ENCODE data around the gene AIFM2.
"Not testable (repeated sequence)": the region's sequence is repeated elsewhere in the genome, so short reads cannot be mapped to it uniquely, and the experiment has no call there.

Gene AIFM2

DNA sequence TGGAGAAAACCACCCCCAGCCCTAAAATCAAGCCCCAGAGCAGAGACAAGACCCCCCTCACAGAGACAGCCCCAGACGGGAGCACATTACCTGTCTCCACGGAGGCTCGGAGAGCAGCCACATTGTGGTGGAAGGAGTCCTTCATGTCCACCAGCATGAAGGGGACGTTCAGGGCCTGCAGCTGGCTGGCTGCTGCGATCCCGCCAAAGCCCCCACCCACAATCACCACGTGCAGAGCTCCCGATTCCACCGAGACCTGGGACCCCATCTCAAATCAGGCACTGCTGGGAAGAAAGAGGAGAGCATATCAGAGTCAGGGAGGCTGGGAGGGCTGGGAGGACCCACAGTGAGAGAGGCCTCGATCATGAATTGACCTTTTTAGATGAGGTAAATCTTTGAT is 8.8 kb downstream of the AIFM2 start:
- CTCF ChIA-PET = interaction anchor here (1.0 to 3.4 kb wide), 4 partner anchors 7 to 22 kb away, joined by 3 to 16 read pairs (median 7); partner anchors contain the start of gene TYSND1
- Histone ChIP-seq H3K9me3 (ENCODE audit: control extremely low read depth in 1 of 5, control insufficient read depth in 4 of 5, insufficient read depth in 2 of 5, low read depth in 1 of 5, low read length in 4 of 5) (peaks cover 0 to 2% (median 0%) of the 10 kb centered on the region in 5 experiments), H3K4me3 (ENCODE audit: control insufficient read depth in 1 of 7, extremely low read depth in 1 of 7, insufficient read depth in 4 of 7, low read depth in 2 of 7, low read length in 6 of 7) (no peak overlapping the region), H3K36me3 (ENCODE audit: control insufficient read depth in 4 of 4, insufficient read depth in 4 of 4, low read length in 3 of 4) (no peaks in the 10 kb centered on the region), H3K27me3 (replicated peaks in 2 of 5; ENCODE audit: control insufficient read depth in 4 of 5, insufficient read depth in 5 of 5, low read length in 4 of 5) (peaks cover 0 to 5% (median 0%) of the 10 kb centered on the region in 5 experiments), H3K4me1 (ENCODE audit: control extremely low read depth in 1 of 4, control insufficient read depth in 4 of 4, insufficient read depth in 4 of 4, low read length in 3 of 4) (peaks cover 0 to 24% (median 13%) of the 10 kb centered on the region in 4 experiments), H3K27ac (ENCODE audit: insufficient read depth in 1 of 2, low read depth in 1 of 2, low read length in 2 of 2, poor library complexity in 1 of 2, severe bottlenecking in 2 of 2) (no peak overlapping the region)
- DNase-seq = no peak
- POLR2A ChIA-PET = no interaction called here
- WGBS (ENCODE audit: insufficient coverage) = no CpG with 5 or more reads among the region's 10 CpGs

- H3K27ac ChIP-seq (ENCODE audit: insufficient read depth in 1 of 2, low read depth in 1 of 2, low read length in 2 of 2, poor library complexity in 1 of 2, severe bottlenecking in 2 of 2); H3K36me3 ChIP-seq (ENCODE audit: control insufficient read depth in 4 of 4, insufficient read depth in 4 of 4, low read length in 3 of 4); POLR2A ChIA-PET; H3K9me3 ChIP-seq (ENCODE audit: control extremely low read depth in 1 of 5, control insufficient read depth in 4 of 5, insufficient read depth in 2 of 5, low read depth in 1 of 5, low read length in 4 of 5); H3K27me3 ChIP-seq (replicated peaks in 2 of 5; ENCODE audit: control insufficient read depth in 4 of 5, insufficient read depth in 5 of 5, low read length in 4 of 5); H3K4me3 ChIP-seq (ENCODE audit: control insufficient read depth in 1 of 7, extremely low read depth in 1 of 7, insufficient read depth in 4 of 7, low read depth in 2 of 7, low read length in 6 of 7); DNase-seq: not testable (repeated sequence)
- H3K4me1 ChIP-seq (ENCODE audit: control extremely low read depth in 1 of 4, control insufficient read depth in 4 of 4, insufficient read depth in 4 of 4, low read length in 3 of 4) = peaks cover 0 to 24% (median 13%) of the 10 kb centered on the region in 4 experiments
- WGBS (ENCODE audit: insufficient coverage) = 91% methylated on average over 8 of the region's 9 CpGs
- CTCF ChIA-PET = interaction anchor here (1.2 to 3.4 kb wide), 4 partner anchors 10 to 23 kb away, joined by 3 to 16 read pairs (median 8); partner anchors contain the start of gene TYSND1
Measured at GRCh38 chr10:70123166-70123565, 9.5 kb downstream of the AIFM2 start.

GRCh38 chr10:70122742-70123141 is 9.9 kb downstream of the AIFM2 start:
- Histone ChIP-seq H3K9me3 (ENCODE audit: control extremely low read depth in 1 of 5, control insufficient read depth in 4 of 5, insufficient read depth in 2 of 5, low read depth in 1 of 5, low read length in 4 of 5) (peaks cover 0 to 2% (median 0%) of the 10 kb centered on the region in 5 experiments), H3K4me3 (ENCODE audit: control insufficient read depth in 1 of 7, extremely low read depth in 1 of 7, insufficient read depth in 4 of 7, low read depth in 2 of 7, low read length in 6 of 7) (no peak overlapping the region), H3K4me1 (ENCODE audit: control extremely low read depth in 1 of 4, control insufficient read depth in 4 of 4, insufficient read depth in 4 of 4, low read length in 3 of 4) (peaks cover 0 to 24% (median 13%) of the 10 kb centered on the region in 4 experiments), H3K27ac (ENCODE audit: insufficient read depth in 1 of 2, low read depth in 1 of 2, low read length in 2 of 2, poor library complexity in 1 of 2, severe bottlenecking in 2 of 2) (no peak overlapping the region), H3K36me3 (ENCODE audit: control insufficient read depth in 4 of 4, insufficient read depth in 4 of 4, low read length in 3 of 4) (no peaks in the 10 kb centered on the region), H3K27me3 (replicated peaks in 2 of 5; ENCODE audit: control insufficient read depth in 4 of 5, insufficient read depth in 5 of 5, low read length in 4 of 5) (peaks cover 0 to 4% (median 0%) of the 10 kb centered on the region in 5 experiments)
- WGBS (ENCODE audit: insufficient coverage) = 61% methylated on average over 5 of the region's 5 CpGs
- POLR2A ChIA-PET = no interaction called here
- CTCF ChIA-PET = interaction anchor here (0.8 to 3.4 kb wide), 5 partner anchors 9 to 60 kb away, joined by 3 to 16 read pairs (median 6); partner anchors contain the start of gene TYSND1
- DNase-seq = peak; percentile 69 to 89 (median 83)

GRCh38 chr10:70121281-70121949 is 11.2 kb downstream of the AIFM2 start:
- Histone ChIP-seq H3K4me3 (ENCODE audit: control insufficient read depth in 1 of 7, extremely low read depth in 1 of 7, insufficient read depth in 4 of 7, low read depth in 2 of 7, low read length in 6 of 7) (no peak overlapping the region), H3K4me1 (ENCODE audit: control extremely low read depth in 1 of 4, control insufficient read depth in 4 of 4, insufficient read depth in 4 of 4, low read length in 3 of 4) (peaks cover 0 to 19% (median 12%) of the 10 kb centered on the region in 4 experiments), H3K9me3 (ENCODE audit: control extremely low read depth in 1 of 5, control insufficient read depth in 4 of 5, insufficient read depth in 2 of 5, low read depth in 1 of 5, low read length in 4 of 5) (peaks cover 0 to 2% (median 0%) of the 10 kb centered on the region in 5 experiments), H3K27me3 (replicated peaks in 2 of 5; ENCODE audit: control insufficient read depth in 4 of 5, insufficient read depth in 5 of 5, low read length in 4 of 5) (peaks cover 0 to 9% (median 0%) of the 10 kb centered on the region in 5 experiments), H3K36me3 (ENCODE audit: control insufficient read depth in 4 of 4, insufficient read depth in 4 of 4, low read length in 3 of 4) (no peaks in the 10 kb centered on the region), H3K27ac (ENCODE audit: insufficient read depth in 1 of 2, low read depth in 1 of 2, low read length in 2 of 2, poor library complexity in 1 of 2, severe bottlenecking in 2 of 2) (no peak overlapping the region)
- 100% methylated on average over 7 of the region's 11 CpGs for WGBS (ENCODE audit: insufficient coverage)
- ChIA-PET CTCF (interaction anchor here (1.0 to 3.4 kb wide), 4 partner anchors 9 to 27 kb away, joined by 3 to 11 read pairs (median 4); no protein-coding TSS in a partner anchor), POLR2A (no interaction called here)
- no peak for DNase-seq

DNA sequence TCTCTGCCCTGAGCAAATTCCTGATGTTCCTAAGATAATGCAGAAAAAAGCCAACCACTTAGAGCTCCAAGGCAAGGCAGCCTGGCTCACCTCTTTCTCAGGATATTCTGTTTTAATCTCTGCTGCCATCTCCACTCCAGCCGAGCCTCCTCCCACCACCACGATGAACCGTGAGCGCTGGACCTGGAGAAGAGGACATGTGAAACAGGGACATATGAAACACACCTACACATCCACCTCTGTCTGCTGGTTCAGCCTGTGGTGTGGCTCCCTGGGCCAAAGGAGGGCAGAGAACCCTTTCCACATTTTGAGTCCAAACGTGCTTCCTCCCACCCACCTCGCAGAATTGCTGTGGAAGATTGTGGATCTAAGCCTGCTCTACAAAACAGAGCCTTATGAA is 12.2 kb downstream of the AIFM2 start:
- WGBS (ENCODE audit: insufficient coverage) = 100% methylated on average over 2 of the region's 6 CpGs
- POLR2A ChIA-PET = no interaction called here
- H3K27me3 ChIP-seq (replicated peaks in 2 of 5; ENCODE audit: control insufficient read depth in 4 of 5, insufficient read depth in 5 of 5, low read length in 4 of 5) = peaks cover 0 to 9% (median 0%) of the 10 kb centered on the region in 5 experiments

GRCh38 chr10:70119623-70120022 is 13.0 kb downstream of the AIFM2 start:
- no peak for DNase-seq
- Histone ChIP-seq H3K4me1 (ENCODE audit: control extremely low read depth in 1 of 4, control insufficient read depth in 4 of 4, insufficient read depth in 4 of 4, low read length in 3 of 4) (peaks cover 0 to 8% (median 4%) of the 10 kb centered on the region in 4 experiments), H3K4me3 (ENCODE audit: control insufficient read depth in 1 of 7, extremely low read depth in 1 of 7, insufficient read depth in 4 of 7, low read depth in 2 of 7, low read length in 6 of 7) (no peak overlapping the region), H3K9me3 (ENCODE audit: control extremely low read depth in 1 of 5, control insufficient read depth in 4 of 5, insufficient read depth in 2 of 5, low read depth in 1 of 5, low read length in 4 of 5) (no peaks in the 10 kb centered on the region), H3K27ac (ENCODE audit: insufficient read depth in 1 of 2, low read depth in 1 of 2, low read length in 2 of 2, poor library complexity in 1 of 2, severe bottlenecking in 2 of 2) (no peak overlapping the region), H3K36me3 (ENCODE audit: control insufficient read depth in 4 of 4, insufficient read depth in 4 of 4, low read length in 3 of 4) (no peaks in the 10 kb centered on the region), H3K27me3 (replicated peaks in 2 of 5; ENCODE audit: control insufficient read depth in 4 of 5, insufficient read depth in 5 of 5, low read length in 4 of 5) (peaks cover 0 to 9% (median 0%) of the 10 kb centered on the region in 5 experiments)
- 86% methylated on average over 6 of the region's 8 CpGs for WGBS (ENCODE audit: insufficient coverage)
- ChIA-PET CTCF (interaction anchor here (1.2 to 6.1 kb wide), 6 partner anchors 10 to 26 kb away, joined by 3 to 92 read pairs (median 10); partner anchors contain the start of gene TYSND1), POLR2A (no interaction called here)

More for the DNA sequence above, 12.2 kb downstream of the AIFM2 start:
- no peaks in the 10 kb centered on the region for H3K36me3 ChIP-seq (ENCODE audit: control insufficient read depth in 4 of 4, insufficient read depth in 4 of 4, low read length in 3 of 4)
- CTCF ChIA-PET = interaction anchor here (1.6 to 5.6 kb wide), 2 partner anchors 14 to 18 kb away, joined by 3 to 45 read pairs; no protein-coding TSS in a partner anchor
- no peak overlapping the region for H3K27ac ChIP-seq (ENCODE audit: insufficient read depth in 1 of 2, low read depth in 1 of 2, low read length in 2 of 2, poor library complexity in 1 of 2, severe bottlenecking in 2 of 2)
- no peak for DNase-seq
- H3K4me1 ChIP-seq (ENCODE audit: control extremely low read depth in 1 of 4, control insufficient read depth in 4 of 4, insufficient read depth in 4 of 4, low read length in 3 of 4) = peaks cover 0 to 10% (median 4%) of the 10 kb centered on the region in 4 experiments
- no peak overlapping the region for H3K4me3 ChIP-seq (ENCODE audit: control insufficient read depth in 1 of 7, extremely low read depth in 1 of 7, insufficient read depth in 4 of 7, low read depth in 2 of 7, low read length in 6 of 7)
- peaks cover 0 to 2% (median 0%) of the 10 kb centered on the region in 5 experiments for H3K9me3 ChIP-seq (ENCODE audit: control extremely low read depth in 1 of 5, control insufficient read depth in 4 of 5, insufficient read depth in 2 of 5, low read depth in 1 of 5, low read length in 4 of 5)

GRCh38 chr10:70119197-70119596 is 13.4 kb downstream of the AIFM2 start:
- no peaks in the 10 kb centered on the region for H3K9me3 ChIP-seq (ENCODE audit: control extremely low read depth in 1 of 5, control insufficient read depth in 4 of 5, insufficient read depth in 2 of 5, low read depth in 1 of 5, low read length in 4 of 5)
- H3K27me3 ChIP-seq (replicated peaks in 2 of 5; ENCODE audit: control insufficient read depth in 4 of 5, insufficient read depth in 5 of 5, low read length in 4 of 5) = peaks cover 0 to 9% (median 0%) of the 10 kb centered on the region in 5 experiments
- DNase-seq = no peak
- H3K4me3 ChIP-seq (ENCODE audit: control insufficient read depth in 1 of 7, extremely low read depth in 1 of 7, insufficient read depth in 4 of 7, low read depth in 2 of 7, low read length in 6 of 7) = no peak overlapping the region
- POLR2A ChIA-PET = no interaction called here
- CTCF ChIA-PET = interaction anchor here (0.8 to 6.1 kb wide), 8 partner anchors 10 to 245 kb away, joined by 3 to 92 read pairs (median 6); partner anchors contain the start of gene TYSND1
- H3K27ac ChIP-seq (ENCODE audit: insufficient read depth in 1 of 2, low read depth in 1 of 2, low read length in 2 of 2, poor library complexity in 1 of 2, severe bottlenecking in 2 of 2) = no peak overlapping the region
- H3K36me3 ChIP-seq (ENCODE audit: control insufficient read depth in 4 of 4, insufficient read depth in 4 of 4, low read length in 3 of 4) = no peaks in the 10 kb centered on the region
- peaks cover 0 to 8% (median 4%) of the 10 kb centered on the region in 4 experiments for H3K4me1 ChIP-seq (ENCODE audit: control extremely low read depth in 1 of 4, control insufficient read depth in 4 of 4, insufficient read depth in 4 of 4, low read length in 3 of 4)
- WGBS (ENCODE audit: insufficient coverage) = 97% methylated on average over 4 of the region's 7 CpGs
